K562 (cell line): ENCODE measurements around the gene RGS9. TPM values are rescaled to one million over a fixed set of nuclear protein-coding genes. Genes with fewer than 3 reads are reported as not detected.
A peak's percentile ranks its signal among the peaks of the same experiment; 100 is the strongest.

Source experiments
- ATAC-seq: fragments of 200-7000 bp; cut with Tn5 transposase; 3 replicates; pipeline ENCODE4 v1.9.1; 2020; ENCODE audit warnings: moderate library complexity
- BruUV-seq: library from RNA; stranded (reverse); fragments of 400-500 nt; replicated peaks from 2 replicates; lab custom pipeline; 2021; lab: Mats Ljungman, UMichigan
- CTCF ChIA-PET: fragments of 300-600 bp; formaldehyde crosslinking; extraction: SDS; loops from one replicate; lab custom pipeline; 2021; ENCODE audit warnings: low intra/inter-chr PET ratio; lab: Yijun Ruan, JAX
- POLR2A ChIA-PET: fragments of 300-600, 350-650 bp; sonication (Branson Sonifier 250); formaldehyde crosslinking; extraction: SDS; loops from one replicate; lab custom pipeline; 2021; ENCODE audit warnings: antibody characterized with exemption, inconsistent platforms; lab: Yijun Ruan, JAX
- DNase-seq, 4 experiments: peaks; one replicate each; pipeline versions ENCODE4 v3.0.0 to v3.0.0-alpha.2; 2011 to 2018; ENCODE audit warnings: low spot score in 3 of 4, mixed read lengths in 3 of 4; ENCODE audit errors: extremely low read depth in 1 of 4
- FAIRE-seq: peaks from 2 replicates; lab custom pipeline; 2011; peaks lifted over from hg19 to GRCh38; lab: Jason Lieb, UNC
- H2AFZ ChIP-seq: 2 replicates; pipeline ENCODE4 v1.6.0; 2011; ENCODE audit warnings: low read depth, low read length, control low read depth, inconsistent platforms
- H3K27ac ChIP-seq: fragments of 200-600 bp; 3 replicates; pipeline ENCODE4 v1.8.0; 2011; ENCODE audit warnings: low read depth, mild to moderate bottlenecking, control low read depth, inconsistent platforms, low read length, moderate library complexity, mixed read lengths; ENCODE audit errors: extremely low read depth
- H3K27me3 ChIP-seq, 2 experiments: fragments of 300-600 bp in 1 of 2; 2 replicates in 1 of 2; 3 replicates in 1 of 2; pipeline versions ENCODE4 v1.6.0 to v1.8.0; 2011; ENCODE audit warnings: inconsistent platforms in 2 of 2, low read length in 2 of 2, mild to moderate bottlenecking in 1 of 2, mixed read lengths in 1 of 2, moderate library complexity in 1 of 2; ENCODE audit not compliant: control insufficient read depth in 2 of 2, insufficient read depth in 2 of 2
- H3K36me3 ChIP-seq: fragments of 300-600 bp; 3 replicates; pipeline ENCODE4 v1.8.0; 2011; ENCODE audit warnings: mild to moderate bottlenecking, low read length, inconsistent platforms; ENCODE audit not compliant: control insufficient read depth, insufficient read depth
- H3K4me1 ChIP-seq, 2 experiments: fragments of 200-600 bp in 1 of 2; replicated peaks in 1 of 2; 2 replicates in 1 of 2; 3 replicates in 1 of 2; pipeline versions ENCODE4 v1.5.1 to v1.8.0; 2011; ENCODE audit warnings: inconsistent platforms in 2 of 2, low read length in 2 of 2, mild to moderate bottlenecking in 1 of 2, mixed read lengths in 1 of 2, moderate library complexity in 1 of 2; ENCODE audit not compliant: control insufficient read depth in 2 of 2, insufficient read depth in 2 of 2
- H3K4me2 ChIP-seq: 2 replicates; pipeline ENCODE4 v1.6.1; 2011; ENCODE audit warnings: low read length, control low read depth, inconsistent platforms, mixed read lengths; ENCODE audit not compliant: insufficient read depth
- H3K4me3 ChIP-seq: fragments of 200-600 bp; sonication (generic), shearing (Covaris generic); 2 replicates; pipeline ENCODE4 v1.5.1; 2016; ENCODE audit warnings: control low read depth, inconsistent platforms
- H3K79me2 ChIP-seq: fragments of 200-600 bp; 3 replicates; pipeline ENCODE4 v1.8.0; 2011; ENCODE audit warnings: low read length, inconsistent platforms; ENCODE audit not compliant: control insufficient read depth, insufficient read depth
- H3K9ac ChIP-seq, 2 experiments: 2 replicates each; pipeline versions ENCODE4 v1.6.0 to v1.6.1; 2011; ENCODE audit warnings: low read depth in 2 of 2, low read length in 2 of 2, control low read depth in 1 of 2, inconsistent platforms in 1 of 2, mild to moderate bottlenecking in 1 of 2, mixed read lengths in 1 of 2; ENCODE audit not compliant: insufficient read depth in 1 of 2
- H3K9me1 ChIP-seq: one replicate; pipeline ENCODE4 v1.6.0; 2011; ENCODE audit warnings: inconsistent platforms, mild to moderate bottlenecking, low read length, moderate library complexity; ENCODE audit not compliant: control insufficient read depth, insufficient read depth
- H3K9me3 ChIP-seq: replicated peaks from 2 replicates; pipeline ENCODE4 v1.5.1; 2011; ENCODE audit warnings: low read depth, low read length, inconsistent platforms; ENCODE audit not compliant: control insufficient read depth, insufficient read depth
- H4K20me1 ChIP-seq: replicated peaks from 2 replicates; pipeline ENCODE4 v1.6.1; 2011; ENCODE audit warnings: low read length, inconsistent platforms, mixed read lengths; ENCODE audit not compliant: control insufficient read depth, insufficient read depth
- ARID1B ChIP-seq: fragments of 450-650 bp; IDR thresholded peaks from 2 replicates; pipeline ENCODE4 v1.6.1; 2016; ENCODE audit warnings: antibody characterized with exemption, mild to moderate bottlenecking, inconsistent platforms
- CBX3 ChIP-seq, 2 experiments: IDR thresholded peaks; 1 replicate in 1 of 2; 2 replicates in 1 of 2; pipeline ENCODE4 v1.6.1; 2012; ENCODE audit warnings: inconsistent platforms in 2 of 2, low read length in 2 of 2, borderline replicate concordance in 1 of 2, control low read depth in 1 of 2
- FOXA3 ChIP-seq, 2 experiments: fragments of 450-650 bp in 1 of 2; sonication (generic) in 1 of 2; formaldehyde crosslinking; IDR thresholded peaks in 1 of 2; conservative IDR thresholded peaks in 1 of 2; 2 replicates each; pipeline versions ENCODE4 v1.4.0 to v1.8.0; 2020 to 2022; ENCODE audit warnings: mild to moderate bottlenecking in 2 of 2, missing genetic modification reagents in 1 of 2
- FOXJ2 ChIP-seq: fragments of 200-800 bp; sonication (Bioruptor generic); IDR thresholded peaks from 2 replicates; pipeline ENCODE4 v1.6.1; 2016; ENCODE audit warnings: missing genetic modification characterization, missing compliant biosample characterization
- JUND ChIP-seq, 2 experiments: IDR thresholded peaks; 2 replicates in 1 of 2; 3 replicates in 1 of 2; pipeline ENCODE4 v1.6.1; 2011; ENCODE audit warnings: borderline replicate concordance in 2 of 2, low read depth in 2 of 2, low read length in 2 of 2, improper control_type of control experiment in 1 of 2, missing biosample characterization in 1 of 2, missing genetic modification characterization in 1 of 2, missing genetic modification reagents in 1 of 2
- NRF1 ChIP-seq, 2 experiments: fragments of 450-650 bp; IDR thresholded peaks in 1 of 2; conservative IDR thresholded peaks in 1 of 2; 2 replicates each; pipeline ENCODE4 v1.6.1; 2014; ENCODE audit warnings: mild to moderate bottlenecking in 2 of 2
- RBM14 ChIP-seq: fragments of 200-400 bp; formaldehyde crosslinking; IDR thresholded peaks from 2 replicates; pipeline ENCODE4 v1.6.1; 2018; ENCODE audit warnings: low read depth, mild to moderate bottlenecking, low read length, moderate library complexity, borderline replicate concordance; ENCODE audit not compliant: insufficient read depth
- RCOR1 ChIP-seq, 2 experiments: IDR thresholded peaks; 2 replicates each; pipeline ENCODE4 v1.6.1; 2012; ENCODE audit warnings: low read depth in 2 of 2, low read length in 2 of 2, borderline replicate concordance in 1 of 2, improper control_type of control experiment in 1 of 2
- SAFB ChIP-seq: fragments of 200-400 bp; formaldehyde crosslinking; IDR thresholded peaks from 2 replicates; pipeline ENCODE4 v1.6.1; 2017; ENCODE audit warnings: low read depth, low read length, borderline replicate concordance
- SOX6 ChIP-seq: fragments of 450-650 bp; IDR thresholded peaks from 2 replicates; pipeline ENCODE4 v1.6.1; 2014; ENCODE audit warnings: mild to moderate bottlenecking
- SP2 ChIP-seq: IDR thresholded peaks from 2 replicates; pipeline ENCODE4 v1.6.1; 2011; ENCODE audit warnings: mild to moderate bottlenecking, low read depth, low read length, moderate library complexity; ENCODE audit not compliant: poor library complexity, severe bottlenecking; ENCODE audit errors: extremely low read depth
- ZKSCAN1 ChIP-seq: fragments of 150-350 bp; IDR thresholded peaks from 2 replicates; pipeline ENCODE4 v1.6.1; 2016; ENCODE audit warnings: low read depth, low read length
- ZNF174 ChIP-seq: fragments of 250-450 bp; sonication (Bioruptor Pico); IDR thresholded peaks from 2 replicates; pipeline ENCODE4 v1.4.0; 2020; ENCODE audit warnings: mild to moderate bottlenecking
- ZNF318 ChIP-seq, 2 experiments: fragments of 450-650 bp; IDR thresholded peaks; 2 replicates each; pipeline ENCODE4 v1.6.1; 2016; ENCODE audit warnings: mild to moderate bottlenecking in 2 of 2, borderline replicate concordance in 1 of 2, low read depth in 1 of 2, moderate library complexity in 1 of 2
- WGBS: fragments of 100-300 bp; shearing (Covaris generic); methylation state at CpG from one replicate; pipeline ENCODE4 v1.1.6; 2016; ENCODE audit warnings: low coverage, mixed read lengths; ENCODE audit not compliant: insufficient coverage; ENCODE audit errors: missing lambda C conversion rate; 5-methylcytosine and 5-hydroxymethylcytosine counted together
- in situ Hi-C: fragments of 300-500 bp; cut with MboI; formaldehyde crosslinking; loops from 4 replicates; pipeline ENCODE4 v1.15.0; 2018; ENCODE audit warnings: inconsistent platforms, mixed read lengths
- intact Hi-C: fragments of 100-400 bp; cut with micrococcal nuclease; formaldehyde crosslinking; loops from 2 replicates; pipeline ENCODE4 v1.14.2; 2022
- polyA plus RNA-seq, 8 experiments: library from polyadenylated mRNA; depleted of rRNA in 4 of 8; stranded (reverse) in 5 of 8; unstranded in 3 of 8; fragments of >200 nt; fragmentation: Nextera tagmentation in 2 of 8; fragmentation: Illumina TruSeq in 1 of 8; extraction: Ambion mirVana in 2 of 8; extraction: Trizol in 1 of 8; gene quantifications; 2 replicates each; pipeline versions ENCODE4 v1.2.1 to v1.2.3, GENCODE V29; 2011 to 2014; ENCODE audit warnings: inconsistent platforms in 1 of 8, missing spikeins in 1 of 8
- total RNA-seq, 7 experiments: library from RNA; depleted of rRNA in 6 of 7; stranded (reverse); fragments of >200 nt in 6 of 7; fragmentation: Illumina TruSeq in 2 of 7; extraction: Trizol in 2 of 7; gene quantifications; 2 replicates each; pipeline versions ENCODE4 v1.2.1 to v1.2.3, GENCODE V29; 2011 to 2021; ENCODE audit warnings: low replicate concordance in 1 of 7

RGS9 gene
- total and polyA plus RNA-seq, 9 of the 15 experiments (the other 6 are each of a cell fraction or from before 2014, with no cell fraction given): 0.18 to 1.4 (median 0.55) TPM

DNA sequence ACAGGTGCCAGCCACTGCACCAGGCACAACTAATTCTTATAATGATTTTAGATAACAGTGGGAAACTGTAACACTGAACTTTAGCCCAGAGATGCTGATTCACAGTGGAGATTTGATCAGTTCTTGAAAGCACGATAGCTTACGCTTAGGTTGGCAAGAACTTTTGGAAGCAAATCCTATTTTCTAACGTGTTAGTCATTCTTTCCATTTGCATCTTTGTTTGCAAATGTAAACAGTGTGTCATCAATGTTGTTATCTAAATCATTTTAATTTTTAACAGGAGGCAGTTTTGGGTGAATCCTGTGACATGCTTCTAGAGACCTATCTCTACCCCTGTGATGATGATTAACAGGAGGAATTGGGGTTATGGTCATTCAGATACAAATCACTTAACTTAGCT, 44.9 kb upstream of the RGS9 start:
- no peaks in the 10 kb centered on the region for H3K9me3 ChIP-seq
- H3K4me1 ChIP-seq: no peaks in the 10 kb centered on the region
- DNase-seq (no peak), FAIRE-seq (no peak), ATAC-seq (no peak)
- WGBS: 2% methylated on average over 3 of the region's 3 CpGs
- no peak overlapping the region for H3K4me3 ChIP-seq
- no TSS peak for BruUV-seq
- H3K4me2 ChIP-seq: no peak overlapping the region
- in situ Hi-C loops (no loop called here), intact Hi-C loops (no loop called here)
- H3K9me1 ChIP-seq: no peaks in the 10 kb centered on the region
- no peak overlapping the region for H3K9ac ChIP-seq
- CTCF ChIA-PET: no interaction called here
- H4K20me1 ChIP-seq: no peaks in the 10 kb centered on the region
- no peak overlapping the region for H3K27ac ChIP-seq
- POLR2A ChIA-PET: interaction anchor here (0.8 kb wide), 1 partner anchor 9 kb away, joined by 3 read pairs; no protein-coding TSS in a partner anchor
- no peaks in the 10 kb centered on the region for H3K36me3 ChIP-seq
- no peak overlapping the region for H2AFZ ChIP-seq
- no peaks in the 10 kb centered on the region for H3K79me2 ChIP-seq
- peaks cover 2 to 9% of the 10 kb centered on the region in 2 experiments; a peak in 4 of 5 replicates for H3K27me3 ChIP-seq
- no peak for TF ChIP-seq NRF1 (conservative IDR thresholded peaks at IDR 0.05 in 1 of 2, IDR thresholded peaks at IDR 0.05 in 1 of 2)
- no peak for TF ChIP-seq ZNF318 (IDR thresholded peaks at IDR 0.05; ENCODE audit: borderline replicate concordance in 1 of 2, low read depth in 1 of 2)
- TF ChIP-seq FOXJ2 (tag): peak; percentile 81
- no peak for TF ChIP-seq RBM14
- peak; percentile 59 for TF ChIP-seq ARID1B
- no peak for TF ChIP-seq ZKSCAN1
- no peak for TF ChIP-seq CBX3 (IDR thresholded peaks at IDR 0.05; ENCODE audit: borderline replicate concordance in 1 of 2, low read length in 2 of 2)
- peak; percentile 69; the same call in 1 of the 2 replicates for TF ChIP-seq JUND (IDR thresholded peaks at IDR 0.05; ENCODE audit: borderline replicate concordance, low read depth, low read length)
- peak; percentile 74; the same call in 2 of the 3 replicates for TF ChIP-seq JUND (tag; IDR thresholded peaks at IDR 0.05; ENCODE audit: borderline replicate concordance, low read depth, low read length)
- 0 out of 2 replicates have a peak, but pooled peaks have one; percentile 21 for TF ChIP-seq SOX6
- no peak for TF ChIP-seq RCOR1 (IDR thresholded peaks at IDR 0.05; ENCODE audit: borderline replicate concordance in 1 of 2, low read depth in 2 of 2, low read length in 2 of 2)
- TF ChIP-seq SP2: no peak
- TF ChIP-seq SAFB: no peak
- TF ChIP-seq ZNF174: no peak
- 0 out of 4 replicates have a peak, but pooled peaks of 1 of the 2 experiments have one; percentile 25 for TF ChIP-seq FOXA3 (CRISPR knock-in tag; conservative IDR thresholded peaks at IDR 0.05 in 1 of 2, IDR thresholded peaks at IDR 0.05 in 1 of 2)
